Retina (tissue), 1 donor: ENCODE data around the gene PLEKHA6.

Source experiments
- DNase-seq: peaks from one replicate; pipeline ENCODE4 v3.0.0-alpha.2; 2016

Gene PLEKHA6

DNA sequence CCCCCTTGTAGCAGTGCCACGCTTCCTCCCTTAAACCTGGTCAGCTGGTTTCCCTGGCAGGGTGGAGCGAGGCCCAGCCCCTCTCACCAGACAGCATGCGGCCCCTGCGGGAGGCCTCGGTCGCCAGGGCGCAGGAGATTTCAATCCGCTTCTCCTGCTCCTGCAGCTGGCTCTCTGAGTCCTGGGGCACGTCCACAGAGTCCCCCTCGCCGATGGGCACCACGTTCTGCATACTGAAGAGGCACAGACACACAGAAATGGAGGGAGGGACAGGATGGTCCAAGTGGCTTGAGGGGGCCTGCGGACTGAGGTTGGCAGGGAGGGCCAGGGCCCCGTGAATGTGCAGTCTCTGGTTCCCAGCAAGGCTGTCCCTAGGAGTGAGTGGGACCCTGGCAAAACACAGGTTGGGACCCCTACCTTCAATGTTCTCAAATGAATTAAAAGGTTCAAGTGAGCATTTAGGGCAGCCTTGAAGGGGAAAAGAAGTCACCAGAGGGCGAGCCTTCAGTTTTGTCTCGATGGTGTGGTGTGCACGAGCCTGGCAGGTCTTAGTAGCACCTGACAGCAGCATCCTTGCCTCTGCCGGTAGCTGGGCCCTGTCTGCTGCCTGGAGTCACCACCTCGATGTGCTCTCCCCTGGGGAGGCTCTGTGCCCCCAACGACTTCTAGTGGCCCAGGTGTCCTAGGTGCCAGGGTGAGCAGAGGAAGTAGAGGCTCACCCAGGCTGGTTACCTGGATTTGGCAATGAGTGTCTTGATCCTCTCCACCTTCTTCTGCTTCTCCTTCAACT is 131.5 kb downstream of the PLEKHA6 start:
- DNase-seq: no peak

DNA sequence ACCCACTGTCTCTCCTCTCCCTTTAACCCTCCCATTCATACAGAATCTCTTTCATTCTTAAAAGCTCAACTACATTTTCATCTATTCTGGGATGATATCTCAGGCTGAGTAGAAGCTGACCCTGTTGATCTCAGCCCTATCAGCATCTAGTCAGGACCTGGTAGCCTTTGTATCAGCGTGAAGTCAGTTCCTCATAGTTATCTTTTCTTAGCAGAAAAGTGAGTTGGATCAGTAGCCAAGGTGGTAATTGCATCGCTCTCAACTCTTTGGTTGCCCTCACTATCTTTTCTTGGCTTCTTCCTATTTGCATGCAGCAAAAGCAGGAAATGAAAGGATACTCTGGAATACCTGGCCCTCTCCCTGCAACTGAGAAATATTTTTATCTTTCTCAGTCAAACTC is 132.4 kb downstream of the PLEKHA6 start:
- no peak for DNase-seq

DNA sequence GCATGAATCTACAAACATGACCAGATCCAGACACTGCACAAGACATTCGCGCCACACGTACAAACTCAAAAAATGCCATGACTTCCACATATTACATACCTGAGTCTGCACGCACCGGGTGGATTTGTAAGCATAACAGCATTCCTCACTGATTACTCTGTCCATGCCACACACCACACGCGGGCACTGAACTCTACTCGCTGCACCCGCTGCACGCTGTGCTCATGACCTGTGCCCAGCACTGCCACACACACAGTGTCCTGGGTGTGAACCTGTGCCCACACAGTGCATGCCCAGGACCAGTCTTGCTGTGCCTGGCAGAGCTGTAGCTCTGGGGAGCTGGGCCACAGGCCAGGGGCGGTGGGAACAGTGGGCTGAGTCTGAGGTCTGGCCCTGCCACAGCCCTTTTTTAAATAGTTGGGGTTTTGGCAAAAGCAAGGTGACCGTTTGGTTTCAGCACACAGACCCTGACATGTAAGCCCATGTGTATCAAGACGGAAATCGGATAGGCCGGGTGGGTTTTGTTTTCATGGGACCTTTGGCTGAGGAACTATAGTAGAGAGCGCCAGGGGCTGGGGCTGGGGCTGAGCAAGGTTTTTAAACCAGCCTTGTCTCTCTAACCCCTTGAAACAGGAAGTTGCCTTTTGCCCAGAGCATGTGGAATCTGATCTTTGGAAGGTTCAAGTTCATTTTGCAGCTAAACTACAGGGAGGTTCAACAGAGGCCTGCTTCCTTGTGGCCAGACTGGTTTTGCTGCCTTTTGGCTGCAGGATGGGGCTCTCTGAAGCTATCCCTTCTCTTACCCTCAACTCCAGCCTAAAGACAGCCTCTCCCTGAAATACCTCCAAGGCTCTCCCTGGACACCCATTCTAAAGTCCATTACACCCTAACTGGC is 133.6 kb downstream of the PLEKHA6 start:
- no peak for DNase-seq

DNA sequence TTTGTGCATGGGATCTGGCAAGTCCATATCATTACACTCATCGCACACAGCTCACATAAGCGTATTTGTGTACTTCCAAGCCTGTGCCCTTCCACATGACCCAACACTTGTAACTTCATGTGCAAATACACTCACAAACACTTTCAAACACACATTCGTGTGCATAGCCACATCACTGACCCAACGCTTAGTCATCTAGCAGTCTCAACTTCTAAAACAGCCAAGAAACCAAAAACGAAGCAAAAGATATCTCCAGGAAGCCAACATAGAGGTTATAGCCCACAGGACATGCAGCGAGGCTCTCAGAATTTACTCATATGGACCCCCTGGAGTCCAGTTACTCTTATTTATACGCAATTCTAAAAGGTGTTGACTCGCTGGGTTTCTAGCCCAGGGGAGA is 135.1 kb downstream of the PLEKHA6 start:
- no peak for DNase-seq

DNA sequence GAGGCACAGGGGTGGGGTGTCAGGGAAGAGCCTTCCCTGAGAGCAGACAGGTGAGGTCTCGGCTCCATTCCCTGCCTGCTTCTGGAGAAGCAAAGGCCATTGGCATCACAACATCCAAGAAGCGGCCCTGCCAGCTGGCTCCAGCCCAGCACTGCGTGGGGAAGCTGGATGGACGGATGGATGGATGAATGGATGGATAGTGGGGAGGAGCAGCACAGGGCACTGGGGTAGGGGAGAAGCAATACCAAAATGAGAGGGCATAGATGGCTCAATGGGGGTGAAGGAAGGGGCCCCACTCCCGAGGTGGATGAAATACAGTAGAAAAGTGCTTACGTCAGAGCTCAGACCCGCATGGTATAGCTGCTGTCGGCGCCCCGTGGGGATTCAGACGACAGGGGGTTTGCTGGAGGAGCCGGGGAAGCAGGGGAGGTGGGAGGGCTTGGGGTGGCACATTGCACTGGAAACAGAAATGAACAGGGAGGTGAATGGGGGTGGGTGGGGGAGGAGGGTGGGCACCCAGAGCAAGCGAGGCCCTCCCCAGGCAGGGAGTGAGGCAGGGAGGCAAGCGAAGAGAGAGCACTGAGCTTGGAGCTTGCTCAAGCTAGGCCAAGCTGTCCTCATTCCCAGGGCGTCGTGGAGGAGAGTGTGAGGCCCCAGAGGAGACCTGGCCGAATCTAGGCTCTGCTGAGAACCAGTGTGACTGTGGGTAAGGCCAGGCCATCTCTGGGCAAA is 136.4 kb downstream of the PLEKHA6 start:
- DNase-seq: no peak

DNA sequence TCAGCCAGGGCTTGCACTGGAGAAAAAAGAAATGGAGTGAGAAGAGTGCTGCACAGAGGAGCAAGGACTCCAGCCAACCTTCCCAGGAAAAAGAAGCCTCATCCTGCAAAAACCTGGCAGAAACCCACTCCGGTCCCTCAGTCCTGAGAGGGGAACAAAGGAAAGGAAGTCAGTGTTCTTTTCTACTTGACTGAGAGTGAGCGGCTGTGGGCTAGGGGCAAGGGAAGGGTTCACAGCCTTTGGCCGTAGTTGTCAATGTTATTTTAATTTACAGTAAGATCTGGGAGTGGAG is 137.0 kb downstream of the PLEKHA6 start:
- DNase-seq: no peak

DNA sequence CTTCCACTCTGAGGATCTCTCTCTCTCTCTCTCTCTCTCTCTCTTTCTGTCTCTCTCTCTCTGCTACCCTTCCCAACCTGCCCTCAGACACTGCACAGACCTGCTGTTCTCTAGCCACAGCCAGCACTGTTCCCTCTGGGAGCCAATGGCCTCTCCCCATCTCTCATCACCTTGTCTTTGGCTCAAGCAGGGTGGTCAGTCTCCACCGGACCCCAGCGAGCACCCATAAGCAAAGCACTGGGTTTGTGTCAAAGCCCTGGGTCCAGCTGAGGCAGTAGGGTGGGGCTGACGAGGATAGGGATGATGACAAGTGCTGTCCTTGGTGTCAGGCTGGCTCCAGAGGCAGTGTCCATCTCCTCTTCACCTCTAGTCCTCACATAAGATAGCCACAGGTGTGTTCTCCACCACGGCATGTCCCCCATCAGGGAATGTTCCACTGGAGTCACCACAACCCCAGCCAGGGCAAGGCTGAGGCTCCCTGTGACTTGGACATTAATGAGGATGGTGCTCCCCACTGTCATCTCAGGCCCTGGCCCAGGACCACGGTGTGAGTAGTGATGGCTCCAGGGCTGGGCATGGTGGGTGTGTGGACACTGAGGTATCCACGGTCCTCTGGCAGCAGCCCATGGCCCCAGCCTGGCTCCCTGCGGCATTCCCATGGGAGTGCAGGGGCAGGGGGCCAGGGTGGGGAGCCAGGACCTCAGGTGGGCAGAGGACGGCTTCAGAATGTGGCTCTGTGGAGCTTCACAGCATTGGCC is 137.5 kb downstream of the PLEKHA6 start:
- no peak for DNase-seq

DNA sequence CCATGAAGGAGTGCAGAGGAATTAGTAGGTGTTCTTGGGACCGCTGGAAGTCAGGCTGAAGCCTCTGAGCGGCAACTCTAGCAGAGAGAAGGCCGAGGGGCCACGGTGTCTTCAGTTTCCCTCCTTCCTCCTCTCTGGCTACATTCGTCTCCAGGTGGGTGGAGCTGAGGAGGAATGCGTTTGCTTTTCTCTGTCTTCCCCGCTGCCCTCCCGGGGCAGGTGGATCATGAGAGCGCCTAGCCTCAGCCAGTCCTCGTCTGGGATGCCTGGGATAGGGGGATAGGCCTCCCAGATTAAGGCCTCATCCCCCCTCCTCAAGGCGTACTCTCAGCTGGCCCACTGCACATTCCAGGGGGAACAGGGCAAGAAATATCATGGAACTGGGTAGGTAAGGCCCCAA is 138.5 kb downstream of the PLEKHA6 start:
- DNase-seq: no peak

DNA sequence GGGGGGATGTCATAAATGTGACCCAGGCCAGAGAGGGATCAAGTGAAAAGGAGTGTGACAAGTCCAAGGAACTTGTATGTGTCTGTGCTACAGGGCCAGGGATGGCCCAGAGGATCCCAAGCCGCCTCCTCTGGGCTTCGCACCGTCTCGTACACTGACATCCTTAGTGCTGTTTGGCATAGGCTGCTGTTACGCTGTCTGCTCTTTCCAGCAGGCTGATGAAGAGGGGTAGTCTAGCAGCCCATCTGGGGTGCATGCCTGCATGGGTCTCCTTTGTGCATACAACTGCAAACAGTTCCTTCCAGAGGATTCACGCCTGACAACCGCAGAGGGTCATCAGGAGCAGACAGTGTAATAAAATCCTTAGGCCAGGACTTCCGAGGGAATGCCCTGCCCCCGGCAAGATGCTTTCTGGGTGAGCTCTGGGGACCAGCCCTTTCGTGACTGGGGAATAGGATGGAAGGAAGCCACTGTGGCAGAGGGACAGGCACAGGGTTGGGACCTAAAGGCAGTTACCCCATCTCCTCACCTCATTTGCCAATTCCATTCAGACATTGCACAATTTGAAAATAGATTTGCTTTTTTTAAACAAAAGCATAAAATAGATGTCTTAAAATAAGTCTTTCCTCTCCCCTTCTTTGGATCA is 139.6 kb downstream of the PLEKHA6 start:
- no peak for DNase-seq

DNA sequence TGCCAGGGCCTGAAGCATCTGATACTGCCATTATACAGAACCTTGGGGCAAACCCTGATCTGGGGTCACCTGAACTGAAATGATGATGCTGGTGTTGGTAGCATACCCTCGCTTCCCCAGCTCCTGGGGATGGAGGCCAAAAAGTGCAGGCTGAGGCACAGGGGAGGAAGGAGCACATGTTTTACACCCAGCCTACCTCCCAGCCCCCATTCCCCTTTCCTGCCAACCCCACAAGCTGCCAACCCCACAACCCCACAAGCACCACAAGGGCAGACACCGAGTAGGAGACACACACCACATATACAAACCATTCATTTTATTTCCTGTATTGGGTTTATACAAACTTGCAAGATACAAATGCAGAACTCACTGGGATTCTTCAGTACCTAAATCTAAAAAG is 141.2 kb downstream of the PLEKHA6 start:
- DNase-seq: no peak

DNA sequence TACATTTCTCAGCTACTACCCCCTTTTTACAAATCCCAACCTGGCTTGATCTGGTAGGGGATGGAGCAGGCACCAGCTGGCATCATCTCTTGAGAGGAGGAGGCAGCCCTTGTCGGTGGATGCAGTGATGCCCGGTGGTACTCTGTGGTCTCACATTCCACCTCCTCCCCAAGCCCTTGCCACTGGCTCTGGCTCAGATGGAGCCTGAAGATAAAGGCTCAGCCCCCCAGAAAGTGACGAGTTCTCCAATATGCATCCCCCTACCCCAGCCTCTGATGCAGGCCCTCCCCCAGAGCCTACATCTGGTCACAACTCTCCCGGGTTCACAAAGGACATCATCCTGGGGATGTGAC is 142.1 kb downstream of the PLEKHA6 start:
- no peak for DNase-seq

DNA sequence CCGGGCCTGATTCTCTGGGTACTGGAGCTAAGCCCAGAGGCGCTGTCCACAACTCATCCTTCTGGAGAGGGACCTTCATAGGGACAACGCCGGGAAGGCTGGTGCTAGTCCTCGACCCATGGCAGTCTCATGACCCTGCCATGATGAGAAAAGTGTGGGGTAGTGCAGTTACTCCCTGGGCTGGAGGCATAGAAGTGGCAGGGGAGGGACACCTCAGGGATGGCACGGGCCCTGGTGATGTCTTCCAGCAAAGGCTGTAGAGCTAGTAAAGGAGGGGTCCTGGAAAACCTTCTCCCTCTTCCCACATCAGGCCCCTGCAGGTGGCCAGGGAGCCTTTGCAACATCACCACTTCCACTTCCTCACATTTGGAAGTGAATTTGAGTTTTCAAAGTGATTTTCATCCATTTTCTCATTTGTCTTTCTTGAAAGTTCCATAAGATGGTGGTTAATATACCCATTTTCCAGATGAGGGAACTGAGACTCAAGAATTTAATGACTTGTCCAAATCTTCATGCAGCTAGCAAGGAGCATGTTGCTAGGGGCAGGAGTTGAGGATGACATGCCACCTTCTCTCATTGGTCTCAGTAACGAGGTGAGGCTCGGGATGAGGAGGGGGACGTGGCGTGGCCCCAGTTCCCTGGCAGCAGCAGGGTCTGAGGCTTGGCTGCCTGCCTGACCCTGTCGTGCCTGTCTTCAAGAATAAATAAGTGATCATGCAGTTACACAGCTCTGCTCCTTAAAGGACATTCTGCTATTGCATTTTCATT is 142.7 kb downstream of the PLEKHA6 start:
- no peak for DNase-seq

DNA sequence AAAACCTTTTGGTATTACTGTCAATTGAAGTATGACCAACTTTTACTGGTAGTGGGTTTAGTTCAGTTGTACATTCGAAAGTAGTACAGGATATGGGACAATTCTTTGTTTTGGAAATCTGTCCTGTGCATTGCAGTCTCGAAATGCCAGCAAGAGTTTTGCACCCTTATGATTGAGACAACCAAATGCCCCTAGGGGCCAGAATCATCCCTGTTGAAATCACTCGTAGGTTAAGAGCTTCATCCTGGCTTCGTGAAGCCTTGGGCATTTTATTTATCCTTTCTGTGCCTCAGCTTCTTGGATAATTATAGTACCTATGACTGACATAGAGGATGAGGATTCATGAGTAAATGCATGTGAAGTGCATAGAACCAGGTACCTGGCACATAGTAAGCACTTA is 143.5 kb downstream of the PLEKHA6 start:
- no peak for DNase-seq

DNA sequence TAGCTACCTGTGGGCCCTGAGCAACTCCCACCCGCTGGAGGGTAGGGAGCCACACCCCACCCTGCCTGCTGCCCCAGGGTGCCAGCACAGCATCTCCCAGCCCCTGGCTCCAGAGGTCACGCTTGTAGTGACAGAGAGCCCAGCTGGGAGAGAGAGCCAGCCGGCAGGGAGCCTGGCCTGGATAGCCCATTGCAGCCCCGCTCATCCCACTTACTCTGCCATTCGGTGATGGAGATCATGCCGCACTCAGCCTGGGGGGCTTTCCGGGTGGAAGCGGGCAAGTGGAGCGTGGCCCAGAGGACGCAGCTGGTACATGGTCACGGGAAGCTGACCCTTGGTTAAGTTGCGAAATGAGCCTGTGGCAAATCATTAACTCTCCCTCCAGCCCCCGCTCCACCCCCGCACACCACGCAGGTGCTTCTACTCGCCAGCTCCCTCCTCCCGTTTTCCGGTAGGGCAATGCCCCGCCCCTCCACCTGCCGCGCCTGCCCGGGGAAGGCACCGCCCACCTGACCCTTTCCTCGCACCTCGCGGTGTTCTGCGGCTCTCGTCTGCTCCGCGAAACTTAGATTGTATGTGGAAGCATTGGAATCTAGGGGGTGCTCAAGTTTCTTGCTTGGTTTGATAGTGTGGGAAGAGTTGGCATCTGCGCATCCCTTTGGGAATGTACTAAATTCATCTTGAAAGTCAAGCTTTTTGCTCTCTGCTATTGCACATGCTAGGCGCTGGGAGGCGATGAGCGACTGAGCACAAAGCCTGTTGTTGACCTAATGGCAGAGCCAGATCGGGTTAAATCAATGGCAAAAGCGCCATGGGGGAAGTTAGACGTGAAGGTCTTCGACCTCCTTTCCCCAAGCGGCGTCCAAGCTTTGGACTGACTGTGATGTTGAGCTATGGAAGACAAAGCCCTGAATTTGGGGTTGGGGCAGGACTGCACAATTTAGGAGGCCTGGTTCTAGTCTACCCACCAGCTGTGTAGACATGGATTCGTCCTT is 145.8 kb downstream of the PLEKHA6 start, which contains the start of gene GOLT1A:
Gene GOLT1A (minus strand): TSS at position 321 of the 995 bp plus-strand sequence. CDS start 82 bp downstream, at position 239.
- DNase-seq: peak; percentile 83

DNA sequence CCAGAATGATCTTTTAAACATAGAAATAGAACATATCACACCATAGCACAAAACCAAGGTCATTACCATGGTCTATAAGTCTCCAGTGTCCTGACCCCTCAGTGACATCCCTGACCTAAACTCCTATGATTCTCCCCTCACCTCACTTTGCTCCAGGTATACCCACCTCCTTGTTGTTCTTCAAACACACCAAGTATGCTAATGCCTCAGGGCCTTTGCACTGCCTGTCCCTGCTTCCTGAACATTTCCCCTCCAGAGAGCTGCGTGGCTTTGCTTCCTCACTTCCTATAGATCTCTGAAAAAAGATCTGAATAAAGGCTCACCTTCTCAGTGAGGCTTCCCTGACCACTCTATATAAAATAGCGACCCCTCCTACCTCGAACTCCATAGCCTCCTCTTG is 147.0 kb downstream of the PLEKHA6 start:
- DNase-seq: no peak

DNA sequence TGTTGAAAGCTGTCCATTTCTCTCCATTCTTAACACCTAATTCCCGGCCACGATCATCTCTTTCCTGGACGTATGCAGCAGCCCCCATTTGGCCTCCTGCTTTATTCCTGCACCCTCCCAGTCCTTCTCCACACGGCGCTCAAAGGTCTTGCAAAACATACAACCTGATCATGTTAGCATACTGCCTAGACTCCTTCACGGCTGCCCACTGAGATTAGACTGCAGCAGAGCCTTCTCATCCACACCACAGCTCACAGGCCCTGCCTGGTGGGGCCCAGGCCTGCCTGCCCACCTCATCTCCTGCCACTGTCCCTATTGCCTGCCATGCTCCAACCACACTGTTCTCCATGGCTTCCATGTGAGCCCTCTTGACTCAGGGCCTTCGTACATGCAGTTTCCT is 148.7 kb downstream of the PLEKHA6 start:
- DNase-seq: no peak

DNA sequence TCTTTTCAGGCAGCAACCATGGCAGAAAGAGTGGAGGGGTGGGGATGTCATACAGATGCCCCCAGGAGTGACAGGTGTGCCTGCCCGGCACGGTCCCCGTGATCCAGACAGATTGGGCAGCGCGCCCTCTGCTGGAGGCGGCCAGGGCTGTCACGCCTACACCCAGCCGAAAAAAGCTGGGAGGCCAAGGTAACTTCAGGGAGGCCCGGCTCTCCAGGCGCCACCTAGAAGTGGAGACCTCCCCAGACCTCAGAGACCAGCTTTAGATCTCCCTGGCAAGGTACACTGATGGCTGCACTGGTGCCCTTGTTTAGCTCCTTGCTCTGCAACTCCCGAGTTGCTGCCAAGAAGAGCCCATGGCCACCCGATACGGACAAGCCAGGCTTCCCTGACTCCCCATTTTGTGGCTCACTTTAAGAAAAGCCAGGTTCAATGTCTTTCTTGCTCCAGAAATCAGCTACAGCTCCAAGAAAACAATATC is 152.6 kb downstream of the PLEKHA6 start:
- DNase-seq: peak; percentile 78

DNA sequence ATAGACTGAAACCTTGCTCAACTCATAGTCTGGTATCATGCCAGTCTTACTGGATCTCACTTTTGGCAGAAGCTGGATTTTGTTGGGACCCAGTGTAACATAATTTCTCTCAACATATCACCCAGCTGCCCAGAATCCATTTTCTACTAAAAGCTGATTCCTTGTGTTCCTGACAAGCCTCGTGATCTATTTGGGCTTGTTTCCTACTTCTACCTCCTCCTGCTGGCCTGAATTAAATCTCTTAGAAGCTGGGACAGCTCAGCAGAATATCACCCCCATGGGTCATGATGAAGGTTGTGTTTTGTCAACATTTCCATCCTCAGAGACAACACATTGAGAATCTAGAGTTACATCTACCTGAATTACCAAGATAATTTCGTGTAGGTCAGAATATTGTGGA is 153.6 kb downstream of the PLEKHA6 start:
- DNase-seq: no peak

DNA sequence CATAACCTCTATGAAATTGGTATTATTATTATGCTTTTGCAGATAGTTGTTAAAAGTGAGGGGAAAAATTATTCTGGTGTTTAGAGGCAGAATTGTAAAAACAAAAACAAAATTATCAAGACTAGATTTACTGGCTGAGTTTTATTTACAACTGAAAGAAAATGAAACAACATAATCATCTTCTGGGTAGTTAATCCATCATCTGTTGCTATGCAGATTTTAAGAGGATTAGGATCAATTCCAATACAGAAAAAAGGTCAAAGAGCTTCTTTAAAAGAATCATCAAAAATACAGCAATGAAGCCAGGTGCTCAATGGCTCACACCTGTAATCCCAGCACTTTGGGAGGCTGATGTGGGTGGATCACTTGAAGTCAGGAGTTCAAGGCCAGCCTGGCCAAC is 154.2 kb downstream of the PLEKHA6 start:
- no peak for DNase-seq

DNA sequence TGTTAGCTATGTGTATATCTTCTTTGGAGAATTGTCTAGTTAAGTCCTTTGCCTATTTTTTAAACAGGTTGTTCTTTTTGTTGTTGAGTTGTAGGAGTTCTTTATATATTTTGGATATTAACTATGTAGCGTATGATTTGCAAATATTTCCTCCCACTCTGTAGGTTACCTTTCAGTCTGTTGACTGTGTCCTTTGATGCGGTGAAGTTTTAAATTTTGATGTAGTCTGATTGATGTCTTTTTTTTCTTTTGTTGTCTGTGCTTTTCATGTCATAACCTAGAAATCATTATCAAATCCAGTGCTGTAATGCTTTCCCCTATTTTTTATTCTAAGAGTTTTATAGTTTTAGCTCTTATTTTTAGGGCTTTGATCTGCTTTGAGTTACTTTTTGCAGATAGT is 154.8 kb downstream of the PLEKHA6 start:
- DNase-seq: no peak
